ENCODE results near the gene WDFY4.

Gene WDFY4

DNA sequence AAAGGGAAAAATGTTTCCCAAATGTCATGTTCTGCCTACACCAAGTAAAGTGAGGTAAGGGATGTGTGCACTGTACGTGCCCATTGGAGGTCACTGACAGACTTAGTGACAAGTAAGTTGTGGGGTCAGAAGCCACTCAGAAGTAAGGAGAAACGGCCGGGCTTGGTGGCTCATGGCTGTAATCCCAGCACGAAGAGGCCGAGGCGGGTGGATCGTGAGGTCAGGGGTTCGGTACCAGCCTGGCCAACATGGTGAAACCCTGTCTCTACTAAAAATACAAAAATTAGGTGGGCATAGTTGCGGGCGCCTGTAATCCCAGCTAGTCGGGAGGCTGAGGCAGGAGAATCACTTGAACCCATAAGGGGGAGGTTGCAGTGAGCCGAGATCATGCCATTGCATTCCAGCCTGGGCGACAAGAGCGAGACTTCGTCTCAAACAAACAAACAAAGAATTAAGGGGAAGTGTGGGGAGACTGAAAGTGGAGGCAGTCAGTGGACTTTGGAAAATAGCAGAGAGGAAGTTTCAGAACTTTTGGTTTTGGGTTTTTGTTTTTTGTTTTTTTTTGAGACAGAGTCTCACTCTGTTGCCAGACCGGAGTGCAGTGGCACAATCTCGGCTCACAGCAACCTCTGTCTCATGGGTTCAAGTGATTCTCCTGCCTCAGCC, 114.8 kb downstream of the WDFY4 start:
- Histone ChIP-seq H3K4me3 (no peak overlapping the region), H3K9me3 (no peaks in the 10 kb centered on the region), H3K4me1 (no peaks in the 10 kb centered on the region), H3K36me3 (no peaks in the 10 kb centered on the region), H3K27ac (no peak overlapping the region), H3K27me3 (no peaks in the 10 kb centered on the region)
- no peak for DNase-seq
- intact Hi-C loops (cut with DNase I; ENCODE audit: low total_unique reads), result no loop called here
- TF ChIP-seq, protein P1, sequence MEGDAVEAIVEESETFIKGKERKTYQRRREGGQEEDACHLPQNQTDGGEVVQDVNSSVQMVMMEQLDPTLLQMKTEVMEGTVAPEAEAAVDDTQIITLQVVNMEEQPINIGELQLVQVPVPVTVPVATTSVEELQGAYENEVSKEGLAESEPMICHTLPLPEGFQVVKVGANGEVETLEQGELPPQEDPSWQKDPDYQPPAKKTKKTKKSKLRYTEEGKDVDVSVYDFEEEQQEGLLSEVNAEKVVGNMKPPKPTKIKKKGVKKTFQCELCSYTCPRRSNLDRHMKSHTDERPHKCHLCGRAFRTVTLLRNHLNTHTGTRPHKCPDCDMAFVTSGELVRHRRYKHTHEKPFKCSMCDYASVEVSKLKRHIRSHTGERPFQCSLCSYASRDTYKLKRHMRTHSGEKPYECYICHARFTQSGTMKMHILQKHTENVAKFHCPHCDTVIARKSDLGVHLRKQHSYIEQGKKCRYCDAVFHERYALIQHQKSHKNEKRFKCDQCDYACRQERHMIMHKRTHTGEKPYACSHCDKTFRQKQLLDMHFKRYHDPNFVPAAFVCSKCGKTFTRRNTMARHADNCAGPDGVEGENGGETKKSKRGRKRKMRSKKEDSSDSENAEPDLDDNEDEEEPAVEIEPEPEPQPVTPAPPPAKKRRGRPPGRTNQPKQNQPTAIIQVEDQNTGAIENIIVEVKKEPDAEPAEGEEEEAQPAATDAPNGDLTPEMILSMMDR (IDR thresholded peaks at IDR 0.05), result no peak

DNA sequence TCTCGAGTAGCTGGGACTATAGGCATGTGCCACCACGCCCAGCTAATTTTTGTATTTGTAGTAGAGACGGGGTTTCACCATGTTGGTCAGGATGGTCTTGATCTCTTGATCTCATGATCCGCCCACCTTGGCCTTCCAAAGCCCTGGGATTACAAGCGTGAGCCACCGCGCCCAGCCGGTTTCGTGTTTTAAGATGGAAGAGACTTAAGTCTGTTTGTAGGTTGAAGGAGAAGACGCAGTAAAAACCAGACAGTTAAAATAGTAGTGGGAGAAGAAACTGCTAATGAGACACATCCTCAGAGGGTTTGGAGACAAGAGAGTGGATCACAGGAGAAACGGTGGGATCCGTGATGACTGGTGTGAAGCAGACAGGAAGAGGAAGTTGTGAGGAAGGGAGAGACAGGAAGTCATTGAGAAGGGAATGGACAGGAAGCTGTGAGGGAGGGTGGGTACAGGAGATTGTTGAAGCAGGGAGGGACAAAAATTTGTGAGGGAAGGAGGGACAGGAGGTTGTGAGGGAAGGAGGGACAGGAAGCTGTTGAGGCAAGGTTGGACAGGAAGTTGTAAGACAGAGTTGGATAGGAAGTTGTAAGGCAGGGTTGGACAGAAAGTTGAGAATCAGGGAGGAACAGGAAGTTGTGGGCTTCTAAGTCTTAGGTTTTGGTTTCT, 115.5 kb downstream of the WDFY4 start:
- no peak for DNase-seq
- Histone ChIP-seq H3K4me3 (no peak overlapping the region), H3K27ac (no peak overlapping the region)

GRCh38 chr10:48801001-48801421, 116.3 kb downstream of the WDFY4 start:
- Histone ChIP-seq H3K9me3 (no peaks in the 10 kb centered on the region), H3K4me1 (peaks cover 0 to 10% (median 4%) of the 10 kb centered on the region in 4 donors), H3K27me3 (no peaks in the 10 kb centered on the region), H3K27ac (no peak overlapping the region), H3K4me3 (no peak overlapping the region), H3K36me3 (no peaks in the 10 kb centered on the region)
- intact Hi-C loops (cut with DNase I; ENCODE audit: low total_unique reads), result no loop called here
- DNase-seq, result no peak
- TF ChIP-seq, protein P1 (IDR thresholded peaks at IDR 0.05), result no peak

More for the DNA sequence above, 115.5 kb downstream of the WDFY4 start:
- no peaks in the 10 kb centered on the region for H3K9me3 ChIP-seq
- intact Hi-C loops (cut with DNase I; ENCODE audit: low total_unique reads), result no loop called here
- TF ChIP-seq, protein P1 (IDR thresholded peaks at IDR 0.05), result no peak
- no peaks in the 10 kb centered on the region for H3K27me3 ChIP-seq
- peaks cover 0 to 3% (median under 1%) of the 10 kb centered on the region in 4 donors for H3K4me1 ChIP-seq
- H3K36me3 ChIP-seq, result no peaks in the 10 kb centered on the region

DNA sequence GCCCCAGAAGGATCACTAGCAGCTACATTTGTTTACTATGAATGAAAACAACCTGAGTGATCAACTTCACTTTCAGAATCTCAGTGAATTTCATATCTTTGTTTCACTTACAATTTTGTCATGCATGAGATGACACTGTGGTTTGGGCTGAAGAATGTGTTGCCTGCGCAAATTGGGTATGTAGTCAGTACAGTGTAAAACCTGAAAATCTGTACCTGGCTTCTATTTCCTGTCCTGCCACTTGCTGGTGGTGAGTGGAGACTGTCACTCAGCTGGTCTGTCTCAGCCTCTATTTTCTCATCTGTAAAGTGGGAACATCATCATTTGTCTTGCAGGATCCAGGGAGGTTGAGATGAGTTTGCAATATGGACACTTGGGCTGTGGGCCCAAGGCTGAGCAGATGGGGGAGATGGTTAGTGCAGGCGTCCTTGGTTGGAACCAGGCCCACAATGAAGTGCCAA, 118.0 kb downstream of the WDFY4 start:
- Histone ChIP-seq H3K27me3 (no peaks in the 10 kb centered on the region), H3K9me3 (no peaks in the 10 kb centered on the region), H3K4me3 (no peak overlapping the region), H3K27ac (no peak overlapping the region), H3K4me1 (peaks cover 0 to 10% (median 4%) of the 10 kb centered on the region in 4 donors), H3K36me3 (no peaks in the 10 kb centered on the region)
- TF ChIP-seq, protein P1 (IDR thresholded peaks at IDR 0.05), result no peak
- DNase-seq, result no peak
- intact Hi-C loops (cut with DNase I; ENCODE audit: low total_unique reads), result no loop called here

GRCh38 chr10:48803801-48804584, 119.3 kb downstream of the WDFY4 start:
- DNase-seq, result no peak
- Histone ChIP-seq H3K36me3 (no peaks in the 10 kb centered on the region), H3K9me3 (no peaks in the 10 kb centered on the region), H3K27ac (no peak overlapping the region), H3K27me3 (no peaks in the 10 kb centered on the region), H3K4me1 (peaks cover 0 to 10% (median 4%) of the 10 kb centered on the region in 4 donors), H3K4me3 (no peak overlapping the region)
- intact Hi-C loops (cut with DNase I; ENCODE audit: low total_unique reads), result no loop called here
- TF ChIP-seq, protein P1 (IDR thresholded peaks at IDR 0.05), result no peak
